H9 (cell line): ENCODE measurements around the gene DGKH. TPM values are rescaled to one million over a fixed set of nuclear protein-coding genes. Genes with fewer than 3 reads are reported as not detected.

Source experiments
- DNase-seq: peaks from one replicate; pipeline ENCODE4 v3.0.0-alpha.2; 2017
- H2AFZ ChIP-seq: one replicate; pipeline ENCODE4 v1.6.1; 2013; ENCODE audit warnings: mild to moderate bottlenecking, low read length, control low read depth, moderate library complexity
- H2AK5ac ChIP-seq: 2 replicates; pipeline ENCODE4 v1.6.1; 2013; ENCODE audit warnings: low read length, control low read depth, mixed read lengths; ENCODE audit not compliant: insufficient read length
- H2BK120ac ChIP-seq: one replicate; pipeline ENCODE4 v1.6.1; 2013; ENCODE audit warnings: low read depth, mild to moderate bottlenecking, low read length, control low read depth, inconsistent platforms; ENCODE audit not compliant: poor library complexity, severe bottlenecking
- H2BK12ac ChIP-seq: 2 replicates; pipeline ENCODE4 v1.6.1; 2013; ENCODE audit warnings: low read length, control low read depth, mixed read lengths, low read depth; ENCODE audit not compliant: insufficient read length
- H2BK15ac ChIP-seq: 2 replicates; pipeline ENCODE4 v1.6.1; 2013; ENCODE audit warnings: low read depth, low read length, control low read depth
- H2BK20ac ChIP-seq: one replicate; pipeline ENCODE4 v1.6.1; 2013; ENCODE audit warnings: low read depth, mild to moderate bottlenecking, low read length, control low read depth, inconsistent platforms; ENCODE audit not compliant: poor library complexity, severe bottlenecking
- H2BK5ac ChIP-seq: 2 replicates; pipeline ENCODE4 v1.6.1; 2013; ENCODE audit warnings: low read length, control low read depth, mixed read lengths; ENCODE audit not compliant: insufficient read length
- H3K14ac ChIP-seq: 2 replicates; pipeline ENCODE4 v1.6.1; 2013; ENCODE audit warnings: low read length, control low read depth; ENCODE audit not compliant: insufficient read depth
- H3K18ac ChIP-seq: 2 replicates; pipeline ENCODE4 v1.6.1; 2013; ENCODE audit warnings: low read depth, mild to moderate bottlenecking, mixed read lengths, low read length, control low read depth; ENCODE audit not compliant: insufficient read length
- H3K23ac ChIP-seq: 2 replicates; pipeline ENCODE4 v1.6.1; 2013; ENCODE audit warnings: low read length, control low read depth, mixed read lengths, low read depth; ENCODE audit not compliant: insufficient read length
- H3K23me2 ChIP-seq: 2 replicates; pipeline ENCODE4 v1.6.1; 2013; ENCODE audit warnings: low read depth, mild to moderate bottlenecking, mixed read lengths, low read length, control low read depth; ENCODE audit not compliant: insufficient read length, poor library complexity, severe bottlenecking
- H3K27ac ChIP-seq: 2 replicates; pipeline ENCODE4 v1.5.1; 2013; ENCODE audit warnings: low read length, control low read depth, mixed read lengths, low read depth; ENCODE audit not compliant: insufficient read length
- H3K27me3 ChIP-seq: 2 replicates; pipeline ENCODE4 v1.6.1; 2013; ENCODE audit warnings: low read length, control low read depth, inconsistent platforms; ENCODE audit not compliant: insufficient read depth
- H3K4ac ChIP-seq: 2 replicates; pipeline ENCODE4 v1.6.1; 2013; ENCODE audit warnings: low read depth, mild to moderate bottlenecking, control low read depth, inconsistent platforms, low read length, moderate library complexity
- H3K4me1 ChIP-seq: 2 replicates; pipeline ENCODE4 v1.6.1; 2013; ENCODE audit warnings: low read length, control low read depth, inconsistent platforms; ENCODE audit not compliant: insufficient read depth
- H3K4me2 ChIP-seq: 2 replicates; pipeline ENCODE4 v1.6.1; 2013; ENCODE audit warnings: low read length, control low read depth, mixed read lengths; ENCODE audit not compliant: insufficient read length, insufficient read depth
- H3K56ac ChIP-seq: 2 replicates; pipeline ENCODE4 v1.6.1; 2013; ENCODE audit warnings: low read depth, mild to moderate bottlenecking, mixed read lengths, low read length, control low read depth; ENCODE audit not compliant: insufficient read length
- H3K79me1 ChIP-seq: 2 replicates; pipeline ENCODE4 v1.6.1; 2013; ENCODE audit warnings: low read depth, mild to moderate bottlenecking, moderate library complexity, low read length, control low read depth, inconsistent platforms; ENCODE audit not compliant: insufficient read depth, poor library complexity, severe bottlenecking
- H3K79me2 ChIP-seq: 2 replicates; pipeline ENCODE4 v1.6.1; 2013; ENCODE audit warnings: low read length, control low read depth, inconsistent platforms; ENCODE audit not compliant: insufficient read depth
- H3K9ac ChIP-seq: 2 replicates; pipeline ENCODE4 v1.6.1; 2013; ENCODE audit warnings: low read length, control low read depth, mixed read lengths; ENCODE audit not compliant: insufficient read length; ENCODE audit errors: extremely low read depth
- H3K9me3 ChIP-seq: one replicate; pipeline ENCODE4 v1.6.1; 2013; ENCODE audit warnings: low read depth, low read length, inconsistent platforms; ENCODE audit not compliant: control insufficient read depth
- H3T11ph ChIP-seq: one replicate; pipeline ENCODE4 v1.6.1; 2013; ENCODE audit warnings: mild to moderate bottlenecking, low read length, control low read depth, inconsistent platforms
- H4K20me1 ChIP-seq: one replicate; pipeline ENCODE4 v1.6.1; 2013; ENCODE audit not compliant: control insufficient read depth, insufficient read length, insufficient read depth
- H4K5ac ChIP-seq: 2 replicates; pipeline ENCODE4 v1.6.1; 2013; ENCODE audit warnings: low read depth, mild to moderate bottlenecking, mixed read lengths, low read length, control low read depth; ENCODE audit not compliant: insufficient read length
- H4K8ac ChIP-seq: replicated peaks from 2 replicates; pipeline ENCODE4 v1.6.1; 2013; ENCODE audit warnings: low read length, control low read depth, mixed read lengths, low read depth; ENCODE audit not compliant: insufficient read length
- H4K91ac ChIP-seq: 2 replicates; pipeline ENCODE4 v1.6.1; 2013; ENCODE audit warnings: low read depth, mild to moderate bottlenecking, moderate library complexity, mixed read lengths, low read length, control low read depth; ENCODE audit not compliant: insufficient read length
- H3K27ac Mint-ChIP-seq, 3 experiments: 2 replicates in 2 of 3; 3 replicates in 1 of 3; pipeline ENCODE4 v1.8.0; 2020 to 2021; ENCODE audit warnings: mixed read lengths in 3 of 3, mild to moderate bottlenecking in 1 of 3, moderate library complexity in 1 of 3
- H3K27me3 Mint-ChIP-seq: 2 replicates; pipeline ENCODE4 v1.8.0; 2021; ENCODE audit warnings: low read depth, mild to moderate bottlenecking, moderate library complexity, mixed read lengths
- H3K36me3 Mint-ChIP-seq, 3 experiments: 2 replicates in 2 of 3; 3 replicates in 1 of 3; pipeline ENCODE4 v1.8.0; 2020 to 2021; ENCODE audit warnings: low read depth in 3 of 3, mixed read lengths in 3 of 3; ENCODE audit not compliant: insufficient read depth in 1 of 3
- H3K4me1 Mint-ChIP-seq, 2 experiments: 2 replicates each; pipeline ENCODE4 v1.8.0; 2020; ENCODE audit warnings: mixed read lengths in 2 of 2
- H3K4me3 Mint-ChIP-seq, 2 experiments: 2 replicates in 1 of 2; 3 replicates in 1 of 2; pipeline ENCODE4 v1.8.0; 2020 to 2021; ENCODE audit warnings: mild to moderate bottlenecking in 2 of 2, mixed read lengths in 2 of 2, moderate library complexity in 1 of 2
- H3K9me3 Mint-ChIP-seq, 2 experiments: 2 replicates in 1 of 2; 3 replicates in 1 of 2; pipeline ENCODE4 v1.8.0; 2020; ENCODE audit warnings: mild to moderate bottlenecking in 2 of 2, mixed read lengths in 2 of 2, moderate library complexity in 1 of 2
- CTCF ChIP-seq: fragments of 200-600 bp; sonication (generic); conservative IDR thresholded peaks from 3 replicates; pipeline ENCODE4 v1.8.0; 2021; ENCODE audit warnings: antibody characterized with exemption, mild to moderate bottlenecking
- WGBS: extraction: QIAGEN DNeasy Blood & Tissue Kit; methylation state at CpG from one replicate; pipeline ENCODE4 v1.1.7; 2013; ENCODE audit warnings: missing lambda C conversion rate, low lambda C conversion rate, mixed read lengths; ENCODE audit not compliant: insufficient read length; ENCODE audit errors: extremely low coverage; 5-methylcytosine and 5-hydroxymethylcytosine counted together
- total RNA-seq: library from RNA; stranded (reverse); gene quantifications from 2 replicates; pipeline ENCODE4 v1.2.1, GENCODE V29; 2021

DGKH gene
- total RNA-seq, 1 experiment from 2014 or later = 8.6 TPM

- H2BK12ac ChIP-seq = no peak overlapping the region
- TF ChIP-seq CTCF = no peak
- no peak overlapping the region for H4K91ac ChIP-seq
- DNase-seq = no peak
- no peak overlapping the region for H3K9ac ChIP-seq
- H4K20me1 ChIP-seq = no peaks in the 10 kb centered on the region
- no peak overlapping the region for H2BK120ac ChIP-seq
- H3K56ac ChIP-seq = no peak overlapping the region
- no peak overlapping the region for H2BK5ac ChIP-seq
- H3K14ac ChIP-seq = no peak overlapping the region
- Mint-ChIP-seq H3K27ac (no peak overlapping the region), H3K27me3 (no peaks in the 10 kb centered on the region), H3K4me3 (no peak overlapping the region), H3K4me1 (peaks cover 7 to 8% of the 10 kb centered on the region in 2 experiments; a peak in 3 of 4 replicates), H3K36me3 (peaks cover 3 to 13% (median 12%) of the 10 kb centered on the region in 3 experiments; a peak in 6 of 7 replicates), H3K9me3 (no peaks in the 10 kb centered on the region; a peak in 1 of 5 replicates)
- no peak overlapping the region for H3K4me2 ChIP-seq
- no peaks in the 10 kb centered on the region; the same call in 1 of the 2 replicates for H3K79me2 ChIP-seq
- H3T11ph ChIP-seq = no peak overlapping the region
- H2BK15ac ChIP-seq = no peak overlapping the region
- H3K79me1 ChIP-seq = peaks cover 3% of the 10 kb centered on the region
- H3K27me3 ChIP-seq = no peaks in the 10 kb centered on the region
- H3K23me2 ChIP-seq = no peaks in the 10 kb centered on the region
- H2AK5ac ChIP-seq = no peak overlapping the region
- WGBS = no CpG with 5 or more reads among the region's 2 CpGs
- no peaks in the 10 kb centered on the region for H3K4me1 ChIP-seq
- no peak overlapping the region for H3K4ac ChIP-seq
- no peak overlapping the region for H4K8ac ChIP-seq
- H3K27ac ChIP-seq = no peak overlapping the region
- no peak overlapping the region for H3K23ac ChIP-seq
- H3K9me3 ChIP-seq = no peaks in the 10 kb centered on the region
- H2BK20ac ChIP-seq = no peak overlapping the region
- H3K18ac ChIP-seq = no peak overlapping the region
- H4K5ac ChIP-seq = no peak overlapping the region
- H2AFZ ChIP-seq = no peak overlapping the region
Measured at GRCh38 chr13:42063105-42063504, 14.7 kb downstream of the DGKH start.
